GM19239 (cell line): ENCODE results near the gene FAM98A.

Experiments used
- DNase-seq: peaks from one replicate; pipeline ENCODE4 v3.0.0; 2011; ENCODE audit warnings: low spot score; ENCODE audit not compliant: insufficient read length
- FAIRE-seq: peaks from 2 replicates; lab custom pipeline; 2011; peaks lifted over from hg19 to GRCh38; lab: Jason Lieb, UNC

FAM98A gene

DNA sequence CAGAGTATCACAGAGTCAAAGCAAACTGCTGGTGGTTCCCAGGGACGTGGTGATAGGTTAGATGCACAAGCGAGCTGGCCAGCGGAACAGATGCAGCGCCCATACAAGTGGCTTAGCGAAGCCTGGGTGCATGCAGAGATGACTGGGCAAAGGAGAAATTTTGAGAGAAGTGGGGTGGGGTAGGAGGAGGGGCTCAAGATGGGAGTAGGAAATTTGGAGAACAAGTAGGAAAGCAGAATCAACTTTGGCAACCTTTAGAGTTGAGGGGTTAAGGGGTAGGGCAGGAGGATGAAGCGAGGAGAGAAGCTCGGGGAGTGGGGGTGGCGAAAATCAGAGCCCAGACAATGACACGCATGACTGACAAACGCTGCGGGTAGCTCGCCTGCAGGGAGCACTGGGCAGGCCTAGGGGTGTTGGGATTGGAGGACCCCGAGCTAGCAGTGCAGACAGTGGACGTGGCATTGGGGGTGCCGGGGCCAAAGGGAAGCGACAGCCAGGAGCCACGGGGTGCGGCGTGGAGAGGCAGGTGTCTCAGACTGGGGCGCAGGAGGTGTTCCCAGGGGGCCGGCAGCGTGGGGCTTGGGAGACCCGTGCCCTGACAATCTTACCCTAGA, 431 bp downstream of the FAM98A start:
- DNase-seq: peak; percentile 9

GRCh38 chr2:33597026-33597425, 2.1 kb downstream of the FAM98A start:
- DNase-seq (no peak), FAIRE-seq (no peak)

More for the DNA sequence above, 431 bp downstream of the FAM98A start:
- peak; percentile 78 for FAIRE-seq

- DNase-seq (no peak), FAIRE-seq (no peak)
Measured at GRCh38 chr2:33595385-33595784, 3.7 kb downstream of the FAM98A start.

- FAIRE-seq (no peak), DNase-seq (no peak)
Measured at GRCh38 chr2:33589444-33589843, 9.7 kb downstream of the FAM98A start.

GRCh38 chr2:33588232-33588631, 10.9 kb downstream of the FAM98A start:
- DNase-seq: no peak
- peak; percentile 44 for FAIRE-seq

DNA sequence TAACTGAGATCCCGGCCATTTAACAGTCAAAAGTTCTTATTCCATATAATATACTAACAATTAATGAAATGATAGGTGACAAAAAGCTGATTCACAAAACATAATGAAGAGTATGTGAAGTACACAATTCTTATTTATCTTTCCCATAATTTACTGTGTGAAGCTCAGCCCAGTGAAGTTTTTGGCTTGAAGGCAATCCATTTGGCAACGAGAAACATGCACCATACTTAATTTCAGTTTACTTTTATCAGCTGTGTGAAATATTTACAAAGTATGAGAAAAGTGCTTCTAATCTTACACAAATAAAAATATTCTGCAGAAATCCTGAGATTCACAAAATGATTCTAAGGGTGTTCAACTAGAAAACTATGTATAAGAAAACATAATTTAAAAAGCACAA, 12.3 kb downstream of the FAM98A start:
- DNase-seq (no peak), FAIRE-seq (peak; percentile 4)

DNA sequence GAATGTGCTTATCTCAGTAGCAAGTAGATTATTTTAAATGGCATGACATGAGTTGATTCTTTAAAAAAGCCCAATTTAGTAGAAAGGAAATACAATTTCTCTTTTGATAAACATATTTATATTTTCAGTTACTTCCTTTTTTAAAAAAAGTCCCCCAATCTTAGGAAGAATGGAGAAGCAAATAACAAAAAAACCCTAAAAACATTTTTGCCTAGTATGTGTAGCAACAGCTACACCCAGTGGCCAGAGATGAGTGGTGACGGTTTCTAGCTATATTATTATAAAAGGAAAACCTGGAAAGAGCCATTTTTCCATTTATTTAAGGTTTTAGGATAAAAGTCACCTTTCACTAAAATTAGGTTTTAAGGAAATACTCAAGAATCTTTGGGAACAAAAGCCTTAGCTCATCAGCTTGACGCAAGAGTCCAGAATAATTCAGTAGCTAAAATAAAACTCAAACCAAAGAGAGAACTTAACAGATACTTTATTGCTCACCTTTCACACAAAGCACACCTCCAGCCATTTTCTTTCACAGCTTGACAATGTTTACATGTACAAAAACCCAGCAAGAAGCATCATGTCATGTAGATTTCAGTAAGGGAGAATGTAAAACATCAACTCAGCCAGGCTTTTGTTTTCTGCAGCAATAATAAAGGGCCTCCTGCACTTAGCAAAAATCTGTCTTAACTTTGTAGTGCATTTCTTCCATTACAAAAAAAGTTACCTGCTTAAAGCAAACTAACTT, 15.7 kb downstream of the FAM98A start:
- peak; percentile 84 for FAIRE-seq
- DNase-seq: no peak

DNA sequence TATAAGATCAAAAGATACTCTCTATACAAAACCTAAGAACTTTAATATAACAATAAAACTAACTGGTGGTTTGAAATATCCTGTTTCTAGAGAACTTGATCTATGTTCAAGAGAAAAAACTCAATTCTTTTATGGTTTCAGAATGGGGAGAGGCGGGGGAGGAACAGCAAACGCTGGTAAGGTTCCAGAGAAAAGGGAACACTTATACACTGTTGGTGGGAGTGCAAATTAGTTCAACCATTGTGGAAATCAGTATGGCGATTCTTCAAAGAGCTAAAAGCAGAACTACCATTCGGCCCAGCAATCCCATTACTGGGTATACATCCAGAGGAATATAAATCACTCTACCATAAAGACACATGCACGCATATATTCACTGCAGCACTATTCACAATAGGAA, 17.2 kb downstream of the FAM98A start:
- no peak for DNase-seq
- no peak for FAIRE-seq

GRCh38 chr2:33579227-33579626, 19.9 kb downstream of the FAM98A start:
- FAIRE-seq: no peak

DNA sequence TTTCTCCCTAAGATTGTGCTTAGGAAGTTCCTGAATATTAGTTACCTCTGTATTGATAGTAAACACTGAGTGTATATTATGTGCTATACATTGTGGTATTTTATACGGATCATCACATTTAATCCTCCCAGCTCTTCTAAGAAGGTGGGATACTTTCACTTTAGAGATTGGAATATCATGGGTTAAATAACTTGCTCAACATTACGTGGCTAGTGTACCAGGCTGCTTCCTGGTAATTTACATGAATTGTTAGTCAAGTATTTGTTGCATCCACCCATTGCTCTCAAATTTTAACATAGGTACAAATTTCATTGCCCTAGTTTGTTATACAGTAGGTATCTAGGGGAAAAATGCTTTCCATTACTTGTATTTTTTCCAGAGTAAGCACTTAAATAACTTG, 21.4 kb downstream of the FAM98A start:
- DNase-seq (no peak), FAIRE-seq (no peak)

More at GRCh38 chr2:33579227-33579626, 19.9 kb downstream of the FAM98A start:
- DNase-seq: no peak

- no peak for FAIRE-seq
- DNase-seq: no peak
Measured at GRCh38 chr2:33577084-33577483, 22.0 kb downstream of the FAM98A start.

DNA sequence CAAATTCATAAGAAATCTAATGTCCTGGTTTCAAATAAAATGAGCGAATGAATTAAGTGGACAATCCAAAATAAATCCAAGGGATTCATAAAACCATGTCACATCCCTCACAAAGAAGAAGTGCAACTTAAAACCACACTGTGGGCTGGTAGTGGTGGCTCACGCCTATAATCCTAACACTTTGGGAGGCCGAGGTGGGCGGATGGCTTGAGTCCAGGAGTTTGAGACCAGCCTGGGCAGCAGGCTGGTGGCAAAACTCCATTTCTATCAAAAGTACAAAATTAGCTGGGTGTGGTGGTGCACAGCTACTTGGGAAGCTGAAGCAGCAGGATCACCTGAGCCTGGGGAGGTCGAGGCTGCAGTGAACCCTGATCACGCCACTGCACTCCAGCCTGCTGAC, 25.4 kb downstream of the FAM98A start:
- DNase-seq: no peak
- FAIRE-seq: no peak

DNA sequence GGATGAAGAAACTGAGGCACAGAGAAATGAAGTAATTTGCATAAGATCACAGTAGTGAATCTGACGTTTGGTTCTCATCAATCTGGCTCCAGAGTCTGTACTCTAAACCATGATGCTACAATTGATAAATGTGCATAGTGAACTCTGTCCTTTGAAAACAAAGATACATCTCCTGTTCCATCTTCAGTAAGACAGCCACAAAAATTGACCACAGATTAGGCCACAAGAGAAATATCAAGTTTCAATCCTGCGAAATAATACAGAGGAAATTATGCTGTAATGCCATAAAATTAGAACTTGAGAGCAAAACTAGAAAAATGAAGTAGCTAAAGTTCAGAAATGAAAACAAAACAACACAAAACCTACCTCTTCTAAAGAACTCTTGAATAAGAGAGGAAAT, 28.4 kb downstream of the FAM98A start:
- FAIRE-seq: peak; percentile 4

DNA sequence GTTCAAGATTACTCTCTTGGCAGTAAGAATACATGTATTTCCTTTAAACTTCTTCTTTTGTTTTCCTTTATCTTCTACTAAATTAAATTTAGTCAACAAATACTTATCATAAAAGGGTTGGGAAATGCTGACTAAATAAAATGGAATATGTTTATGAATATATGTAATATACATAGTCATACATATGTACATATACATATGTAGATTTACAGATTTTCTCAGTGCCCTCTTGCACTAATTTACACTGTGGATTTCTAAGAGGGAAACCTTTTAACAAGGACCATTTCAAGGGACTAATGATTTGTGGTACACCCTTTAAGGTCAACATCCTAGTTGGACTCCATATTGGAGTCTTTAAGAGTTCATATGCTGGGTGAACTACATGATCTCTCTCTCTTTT, 37.2 kb downstream of the FAM98A start:
- DNase-seq (no peak), FAIRE-seq (no peak)

More for the DNA sequence above, 28.4 kb downstream of the FAM98A start:
- DNase-seq: no peak

GRCh38 chr2:33560017-33560416, 39.1 kb downstream of the FAM98A start:
- FAIRE-seq (no peak), DNase-seq (no peak)

- FAIRE-seq: no peak
- no peak for DNase-seq
Measured at GRCh38 chr2:33559328-33559727, 39.8 kb downstream of the FAM98A start.

DNA sequence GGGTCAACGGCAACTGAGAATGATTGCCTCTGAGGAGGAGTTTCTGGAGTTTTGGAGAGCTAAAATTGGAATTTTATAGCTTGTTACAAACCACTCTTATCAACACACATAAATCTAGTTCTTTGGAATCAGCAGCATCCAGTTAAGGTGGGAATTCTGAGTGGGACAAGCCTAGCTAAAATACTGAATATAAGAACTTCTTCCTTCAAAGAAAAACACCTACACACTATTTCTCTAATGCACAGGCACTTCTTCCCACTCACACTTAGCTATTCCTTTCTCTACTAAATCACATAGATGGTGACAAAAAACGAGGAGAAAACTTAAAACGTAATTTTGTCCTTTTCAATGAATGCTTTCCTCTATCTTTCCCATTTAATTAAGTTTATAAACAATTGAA, 43.4 kb downstream of the FAM98A start:
- no peak for DNase-seq
- FAIRE-seq: no peak

GRCh38 chr2:33552758-33553461, 46.2 kb downstream of the FAM98A start:
- DNase-seq: no peak

DNA sequence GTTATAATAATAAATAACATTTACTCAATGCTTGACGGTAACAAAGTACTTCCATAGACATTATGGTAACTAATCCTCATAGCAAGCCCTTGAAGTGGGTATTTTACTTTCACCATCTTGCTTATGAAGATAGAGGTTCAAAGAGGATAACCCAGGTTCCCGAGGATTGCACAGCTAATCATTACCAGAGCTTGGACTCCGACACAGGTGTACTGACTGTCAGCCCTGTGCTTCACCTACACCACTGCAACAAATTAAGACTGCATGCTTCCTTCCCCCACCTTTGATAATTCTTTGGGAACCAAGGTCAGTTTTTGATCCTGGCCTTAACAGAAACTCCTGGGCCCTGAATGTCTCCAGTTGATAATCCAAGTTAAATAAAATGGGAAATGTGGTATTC, 48.9 kb downstream of the FAM98A start:
- DNase-seq: no peak

More at GRCh38 chr2:33552758-33553461, 46.2 kb downstream of the FAM98A start:
- no peak for FAIRE-seq

GRCh38 chr2:33541243-33541642, 57.9 kb downstream of the FAM98A start:
- no peak for FAIRE-seq
- no peak for DNase-seq

More for the DNA sequence above, 48.9 kb downstream of the FAM98A start:
- FAIRE-seq: no peak

DNA sequence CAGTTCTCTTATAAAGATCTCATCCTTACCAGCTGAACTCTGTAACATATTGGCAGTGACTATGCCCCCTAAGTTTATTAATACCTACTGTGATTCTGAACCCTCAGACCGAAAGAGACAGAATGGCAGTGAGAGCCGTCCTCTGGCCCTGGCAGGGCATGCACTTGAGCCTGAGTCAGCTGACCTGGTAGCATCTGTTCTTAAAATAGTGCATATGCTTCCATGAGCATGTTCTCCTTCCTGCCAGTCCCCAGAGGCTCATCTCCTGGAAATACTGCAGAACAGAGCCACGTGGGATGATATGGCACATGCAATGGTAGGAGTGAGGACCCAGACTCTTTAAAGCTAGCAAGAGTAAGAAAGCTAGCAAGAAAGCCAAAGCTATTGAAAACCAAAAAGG, 63.7 kb downstream of the FAM98A start:
- FAIRE-seq (no peak), DNase-seq (no peak)
